Right ventricle myocardium inferior (tissue), 1 donor: Measurements from ENCODE around the gene SPOCD1. TPM values are rescaled to one million over a fixed set of nuclear protein-coding genes. Genes with fewer than 3 reads are reported as not detected.

ENCODE experiments used
- ATAC-seq: fragments of 200-7000 bp; cut with Tn5 transposase; one replicate; pipeline ENCODE4 v1.9.1; 2020; ENCODE audit warnings: mild to moderate bottlenecking, moderate library complexity
- DNase-seq: peaks from one replicate; pipeline ENCODE4 v3.0.0; 2021; ENCODE audit errors: missing footprints
- intact Hi-C: fragments of 100-400 bp; cut with DNase I; formaldehyde crosslinking; loops from one replicate; pipeline ENCODE4 v1.11.0; 2022
- total RNA-seq: library from RNA; stranded (reverse); fragmentation: NEBNext Ultra II Directional; extraction: Animal tissue kit (Norgen Biotek cat#: 25700); gene quantifications from one replicate; pipeline ENCODE4 v1.2.1, GENCODE V29; 2021
- donor health status: DM: no; HTN: yes; CAD: no; lungs with severe emphysema.

SPOCD1 gene
- total RNA-seq, 1 donor from 2014 or later, result not detected

DNA sequence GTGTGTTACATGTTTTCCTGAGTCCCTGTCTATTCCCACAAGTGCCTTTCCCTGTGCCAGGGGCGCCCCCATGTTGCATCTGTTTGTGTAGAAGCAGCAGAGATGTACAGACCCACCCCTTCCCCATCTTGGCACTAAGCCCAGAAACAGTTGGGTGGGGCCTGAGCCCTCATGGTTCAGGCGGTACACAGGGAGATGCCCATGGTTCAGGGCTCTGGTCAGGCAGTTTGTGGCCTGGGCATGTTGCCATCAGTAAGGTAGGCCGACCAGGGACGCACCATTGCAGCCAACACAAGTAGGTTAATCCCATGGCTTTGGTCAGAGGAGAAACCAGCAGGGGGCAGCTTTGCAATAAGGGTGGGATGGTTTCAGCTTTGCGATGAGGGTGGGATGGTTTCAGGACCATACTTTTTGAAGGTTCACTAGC, 50.8 kb downstream of the SPOCD1 start:
- DNase-seq (no peak), ATAC-seq (no peak)
- intact Hi-C loops, result no loop called here

DNA sequence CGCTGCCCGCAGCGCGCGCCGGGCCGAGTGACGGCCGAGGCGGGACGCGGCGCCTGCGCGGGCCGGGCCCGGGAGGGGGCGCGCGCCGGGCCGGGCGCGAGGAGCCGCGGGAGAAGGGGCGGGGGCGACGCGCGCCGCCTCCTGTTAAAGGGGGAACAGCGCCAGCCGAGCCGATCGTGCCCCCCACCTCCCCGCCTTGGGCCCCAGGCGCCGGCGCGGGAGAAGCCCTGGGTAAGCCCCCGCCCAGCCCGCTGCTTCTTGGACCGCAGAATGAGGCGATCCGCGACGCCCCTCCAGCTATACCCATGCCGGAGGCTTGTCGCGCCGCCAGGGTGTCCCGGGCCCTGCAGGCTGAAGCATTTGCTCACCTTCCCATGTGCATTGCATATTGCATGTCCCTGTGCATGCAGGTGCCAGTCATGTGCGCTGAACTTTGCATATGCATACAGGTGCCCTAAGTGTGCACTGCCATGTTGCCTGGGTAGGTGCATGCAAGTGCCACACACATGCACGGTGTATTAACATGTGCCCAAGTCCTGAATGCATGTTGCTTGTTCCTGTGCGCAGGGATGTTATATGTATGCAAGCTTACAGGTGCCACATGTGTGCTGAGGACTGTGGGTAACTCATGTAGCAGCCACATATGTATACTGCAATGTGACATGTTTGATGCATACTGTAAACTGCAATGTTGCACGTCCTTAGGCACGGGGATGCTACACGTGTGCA, 51.3 kb downstream of the SPOCD1 start, which contains the start of gene ADGRB2:
TSS of gene ADGRB2 (minus strand) at position 29 of the 729 bp plus-strand sequence. CDS start 7,119 bp downstream, outside the sequence.
- intact Hi-C loops, result loop anchor here (5.0 kb wide), 1 partner anchor 92 kb away; no protein-coding TSS in a partner anchor
- no peak for ATAC-seq

DNA sequence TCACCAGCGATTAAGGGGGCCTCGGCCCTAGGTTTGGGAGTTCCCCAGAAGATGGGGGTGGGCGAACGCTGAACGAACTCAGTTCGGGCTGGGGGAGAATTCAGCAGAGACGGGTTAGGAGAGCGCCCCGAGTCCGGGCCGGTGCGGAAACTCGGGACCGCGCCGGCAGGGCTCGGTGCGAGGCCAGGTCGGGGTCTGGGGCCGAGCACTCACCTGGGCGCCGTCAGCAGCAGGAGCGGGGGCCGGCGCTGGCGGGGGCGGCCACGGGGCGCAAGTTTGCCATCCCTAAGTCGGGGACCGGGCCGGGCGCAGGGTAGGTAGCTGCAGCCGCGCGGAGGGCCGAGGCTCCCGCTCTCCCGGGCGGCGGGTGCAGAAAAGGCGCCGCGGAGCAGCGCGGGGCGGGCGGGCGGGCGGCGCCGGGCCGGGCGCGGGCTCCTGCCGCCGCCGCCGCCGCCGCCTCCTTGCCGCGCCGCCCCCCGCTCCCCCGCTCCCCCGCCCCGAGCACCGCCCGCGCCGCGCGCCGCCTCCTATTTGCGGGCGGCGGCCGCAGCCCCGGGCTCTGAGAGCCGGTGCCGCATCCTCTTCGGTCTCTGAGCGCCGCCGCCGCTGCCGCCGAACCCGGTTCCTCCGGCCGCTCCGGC, 52.0 kb downstream of the SPOCD1 start:
- DNase-seq (no peak), ATAC-seq (no peak)
- intact Hi-C loops, result loop anchor here (2.0 to 5.0 kb wide), 2 partner anchors 25 to 91 kb away; no protein-coding TSS in a partner anchor

More for the DNA sequence above, 51.3 kb downstream of the SPOCD1 start, which contains the start of gene ADGRB2:
- no peak for DNase-seq

DNA sequence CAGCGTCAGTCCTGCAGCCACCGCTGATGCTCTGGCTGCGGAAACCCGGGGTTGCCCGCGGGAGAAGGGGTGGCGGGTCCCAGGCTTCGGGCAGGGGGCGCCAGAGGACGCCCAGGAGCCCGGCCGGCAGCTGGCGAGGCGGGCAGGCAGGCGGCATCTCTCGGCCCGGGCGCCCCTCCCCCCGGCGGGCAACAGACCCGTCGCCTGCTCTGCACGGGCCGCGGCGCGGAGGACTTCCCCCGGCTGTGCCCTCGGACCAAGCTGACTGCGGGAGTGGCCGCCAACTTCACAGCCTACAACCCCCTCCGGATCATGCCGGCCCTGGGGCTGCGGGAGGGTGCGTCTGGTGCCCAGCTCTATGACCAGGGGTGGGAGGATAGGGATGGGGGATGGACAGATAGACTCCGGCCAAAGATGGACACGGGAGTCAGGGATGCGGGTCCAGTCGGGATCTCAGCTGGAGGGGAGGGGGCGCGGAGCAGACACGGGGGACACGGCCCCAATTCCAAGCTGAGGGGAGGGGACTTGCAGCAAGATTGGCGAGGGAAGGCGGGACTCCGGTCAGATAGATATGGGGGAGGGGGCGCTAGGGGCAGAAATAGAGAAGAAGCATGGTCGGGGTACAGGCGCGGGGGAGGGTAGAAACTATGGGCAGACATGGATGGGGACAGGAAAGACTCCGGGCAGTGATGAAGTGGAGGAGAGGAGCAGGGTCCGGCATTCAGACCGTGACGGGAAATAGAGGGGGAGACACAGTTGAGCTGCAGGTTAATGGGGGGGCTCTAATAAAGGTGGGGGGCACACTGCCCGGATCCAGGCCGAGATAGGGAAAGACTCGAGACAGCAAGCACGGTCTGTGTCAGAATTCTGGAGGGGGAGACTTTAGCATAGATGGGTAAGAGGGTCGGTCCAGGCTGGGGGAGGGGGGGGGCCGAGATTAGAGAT, 52.8 kb downstream of the SPOCD1 start:
- DNase-seq (peak; percentile 84), ATAC-seq (peak; percentile 47)
- intact Hi-C loops, result loop anchor here (2.0 to 5.0 kb wide), 2 partner anchors 26 to 91 kb away; no protein-coding TSS in a partner anchor

DNA sequence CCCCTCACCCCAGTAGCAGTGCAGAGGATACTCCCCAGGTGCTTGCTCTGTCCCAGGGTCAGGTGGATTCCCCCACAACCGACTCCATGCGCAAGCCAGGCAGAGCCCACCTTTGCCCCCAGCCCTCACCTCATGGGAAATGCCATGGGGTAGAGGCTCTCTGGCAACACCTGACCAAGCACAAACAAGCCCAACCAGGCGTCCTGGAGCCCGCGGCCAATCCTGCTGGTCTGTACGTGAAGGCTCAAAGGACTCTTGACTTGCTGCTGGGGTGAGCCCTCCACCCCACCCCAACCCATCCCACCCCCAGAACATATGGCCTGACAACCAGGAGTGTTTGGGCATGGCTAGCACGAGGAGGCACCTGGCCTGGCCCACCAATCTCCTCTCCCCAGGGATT, 53.5 kb downstream of the SPOCD1 start:
- ATAC-seq, result no peak
- intact Hi-C loops, result loop anchor here (2.0 to 5.0 kb wide), 2 partner anchors 26 to 90 kb away; no protein-coding TSS in a partner anchor
- no peak for DNase-seq

DNA sequence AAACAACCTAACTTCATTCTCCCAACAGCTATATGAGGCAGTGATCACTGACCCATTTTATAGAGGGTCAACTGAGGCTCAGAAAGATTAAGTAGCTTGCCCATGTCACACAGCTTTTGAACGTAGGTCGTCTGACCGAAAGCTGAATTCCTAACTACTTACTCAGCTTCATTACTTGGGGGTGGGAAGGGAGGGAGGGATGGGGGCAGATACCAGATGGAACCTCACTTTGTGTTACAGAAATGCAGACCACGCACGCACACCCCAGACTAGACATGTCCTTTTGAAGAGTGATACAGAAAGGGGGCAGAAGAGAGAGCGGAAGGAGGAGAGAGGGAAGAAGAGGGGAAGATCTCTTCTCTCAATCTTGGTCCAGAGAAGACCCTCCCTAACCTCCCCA, 53.9 kb downstream of the SPOCD1 start:
- DNase-seq, result no peak
- intact Hi-C loops, result loop anchor here (2.0 to 5.0 kb wide), 2 partner anchors 27 to 90 kb away; no protein-coding TSS in a partner anchor
- no peak for ATAC-seq

DNA sequence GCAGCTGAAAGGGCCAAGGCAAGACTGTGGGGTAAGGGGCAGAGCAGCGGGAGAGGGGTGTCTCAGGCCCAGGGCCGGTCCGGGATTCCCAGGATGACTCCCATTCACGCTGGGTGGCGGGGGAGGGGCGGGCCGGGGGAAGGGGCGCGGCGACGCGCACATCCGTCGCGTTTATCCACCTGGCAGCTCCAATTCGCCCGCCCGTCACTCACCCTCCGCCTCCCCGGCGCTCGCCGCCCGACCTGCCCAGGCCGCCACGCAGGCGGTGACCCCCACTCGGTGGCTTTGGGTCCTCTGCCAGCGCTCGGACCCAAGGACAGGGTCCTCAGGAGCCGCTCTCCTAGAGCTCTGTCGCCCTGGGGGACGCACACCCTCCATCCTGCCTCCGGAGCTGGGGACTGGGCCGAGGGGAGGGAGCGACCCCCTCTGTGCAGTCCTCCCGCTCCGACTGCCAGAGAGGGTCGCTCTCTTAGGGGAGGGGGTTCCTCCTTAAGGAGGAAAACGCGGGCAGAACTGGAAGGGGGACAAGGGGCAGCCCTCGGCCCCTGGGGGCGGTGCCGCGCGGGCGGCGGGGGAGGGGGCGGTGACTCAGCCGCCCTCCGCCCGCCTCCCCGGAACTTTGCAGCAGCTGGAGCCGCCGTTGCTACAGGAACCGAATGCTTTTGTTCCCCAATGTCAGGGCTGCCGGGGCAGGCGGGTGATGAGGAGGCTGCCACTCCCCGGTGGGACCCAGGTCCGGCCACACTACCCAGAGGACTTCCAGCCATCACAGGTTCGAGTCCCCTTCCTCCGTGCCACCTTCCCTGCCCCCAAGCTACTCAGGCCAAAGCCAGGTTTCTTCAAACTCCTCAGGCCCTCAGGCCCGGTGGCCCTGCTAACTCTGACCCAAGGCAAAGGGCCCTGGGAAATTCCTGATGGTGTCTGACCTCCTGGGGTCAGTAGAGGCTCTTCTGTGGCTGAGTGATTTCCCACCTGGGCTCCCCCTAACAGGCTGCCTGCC, 55.1 kb downstream of the SPOCD1 start:
- intact Hi-C loops, result loop anchor here (5.0 kb wide), 1 partner anchor 88 kb away; no protein-coding TSS in a partner anchor
- DNase-seq (peak; percentile 77), ATAC-seq (peak; percentile 52)

DNA sequence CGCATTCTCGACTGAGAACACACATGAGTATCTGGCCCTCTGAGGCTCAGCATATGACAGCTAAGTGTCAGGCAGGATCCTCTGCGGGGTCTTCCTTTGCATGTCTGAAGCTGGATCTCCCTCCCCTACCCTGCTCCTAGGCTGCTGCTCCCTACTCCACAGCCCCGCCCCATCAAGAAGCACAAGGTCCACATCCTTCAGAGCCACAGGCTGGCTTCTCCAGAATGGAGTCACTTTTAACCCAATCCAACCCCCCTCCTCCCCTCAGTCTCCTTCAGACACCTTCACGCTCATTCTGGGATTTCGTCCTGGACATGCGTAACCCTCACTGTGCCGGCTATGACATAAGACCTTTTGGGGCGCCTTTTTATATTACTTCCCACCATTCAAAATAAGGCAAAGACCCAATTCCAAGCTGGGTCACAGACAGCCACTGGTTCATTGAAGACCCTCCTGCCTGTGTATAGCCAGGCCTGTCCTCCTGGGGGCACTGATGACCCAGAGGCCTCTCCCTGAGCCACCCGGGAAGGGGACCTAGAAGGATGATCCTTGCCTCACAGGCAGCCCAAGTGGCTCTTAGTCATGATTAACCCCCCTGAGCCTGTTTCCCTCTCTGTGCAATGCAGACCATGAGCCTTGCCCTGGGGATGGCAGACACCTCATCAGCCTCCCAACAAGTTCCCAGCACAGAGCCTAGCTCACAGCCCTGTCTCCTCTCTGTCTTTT, 56.4 kb downstream of the SPOCD1 start:
- DNase-seq, result peak; percentile 16
- intact Hi-C loops, result loop anchor here (5.0 kb wide), 1 partner anchor 87 kb away; no protein-coding TSS in a partner anchor
- ATAC-seq, result no peak

DNA sequence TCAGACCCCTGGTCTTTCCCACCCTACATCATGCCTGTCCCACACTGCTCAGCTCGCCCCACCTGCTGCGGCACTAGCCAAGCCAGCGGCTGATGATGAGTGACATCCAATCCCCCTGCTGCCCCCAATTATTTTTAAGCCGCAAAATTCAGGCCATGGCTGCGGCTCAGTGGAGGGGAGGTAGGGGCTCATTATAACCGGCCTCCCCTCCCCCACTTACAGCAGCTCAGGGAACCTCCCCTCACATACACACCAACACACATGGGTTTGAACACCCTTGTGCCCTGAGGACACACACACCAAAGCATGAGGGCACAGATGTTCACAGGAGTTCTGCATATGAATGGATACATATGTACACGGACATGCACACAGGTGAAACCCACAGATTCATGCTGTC, 57.0 kb downstream of the SPOCD1 start:
- intact Hi-C loops, result no loop called here
- peak; percentile 33 for DNase-seq
- no peak for ATAC-seq

DNA sequence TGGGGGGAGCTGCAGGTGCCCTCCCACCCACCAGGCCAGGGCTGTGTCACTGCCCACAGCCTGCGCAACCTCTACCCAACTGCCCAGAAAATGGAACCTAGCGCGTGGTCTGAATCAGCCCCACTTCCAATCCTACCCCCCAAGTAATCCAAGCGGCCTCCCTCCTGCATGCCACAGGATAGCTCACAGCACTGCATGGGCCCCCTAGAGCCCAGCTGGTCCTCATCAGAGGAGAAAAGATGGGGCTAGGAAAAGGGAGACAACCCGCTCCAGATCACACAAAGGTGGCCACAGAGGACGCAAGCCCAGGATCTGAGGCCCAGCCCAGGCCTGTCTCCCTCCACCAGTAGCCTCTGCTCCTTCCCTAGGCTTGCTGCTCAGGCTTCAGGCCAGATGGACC, 57.8 kb downstream of the SPOCD1 start:
- intact Hi-C loops, result no loop called here
- no peak for ATAC-seq
- peak; percentile 1 for DNase-seq

DNA sequence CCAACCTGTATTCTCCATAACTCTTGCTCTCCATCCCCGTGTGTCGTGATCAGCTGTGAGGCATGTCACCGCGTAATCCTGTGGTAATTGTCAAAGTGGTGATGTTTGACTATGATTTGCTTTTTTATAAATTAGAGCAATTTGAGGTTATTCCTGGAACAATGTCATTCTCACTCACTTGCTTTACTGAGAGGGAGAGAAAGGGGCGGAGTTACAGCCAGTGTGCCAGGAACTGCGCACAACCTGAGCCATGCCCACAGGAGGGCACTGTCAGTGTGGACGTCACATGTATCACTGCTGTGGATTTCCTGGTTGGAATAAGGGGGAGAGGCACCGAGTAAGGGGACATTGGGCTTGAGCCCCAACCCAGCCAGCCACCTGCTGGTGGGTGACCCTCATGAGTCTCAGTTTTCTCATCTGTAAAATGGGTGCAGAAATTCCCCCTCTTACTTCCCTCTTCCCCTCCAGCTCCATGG, 58.6 kb downstream of the SPOCD1 start:
- ATAC-seq (no peak), DNase-seq (peak; percentile 25)
- intact Hi-C loops, result no loop called here

DNA sequence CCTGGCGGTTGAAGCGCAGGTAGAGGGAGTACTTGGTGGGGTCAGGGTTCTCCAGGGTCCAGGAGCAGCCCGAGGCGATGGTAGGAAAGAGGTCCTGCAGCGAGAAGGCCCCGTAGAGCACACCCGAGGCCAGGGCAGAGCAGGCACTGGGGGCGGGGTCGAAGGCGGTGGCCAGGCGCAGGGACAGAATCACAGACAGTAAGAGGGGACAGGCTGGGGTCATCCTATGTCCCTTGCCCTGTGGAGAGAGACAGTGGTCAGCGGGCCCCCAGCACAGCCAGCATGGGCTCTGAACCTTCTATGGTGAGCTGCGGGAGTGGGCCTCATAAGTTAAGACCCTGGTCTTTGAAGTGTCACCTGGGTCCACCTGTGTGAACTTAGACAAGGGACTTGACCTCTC, 59.2 kb downstream of the SPOCD1 start:
- ATAC-seq (no peak), DNase-seq (peak; percentile 40)
- intact Hi-C loops, result no loop called here

DNA sequence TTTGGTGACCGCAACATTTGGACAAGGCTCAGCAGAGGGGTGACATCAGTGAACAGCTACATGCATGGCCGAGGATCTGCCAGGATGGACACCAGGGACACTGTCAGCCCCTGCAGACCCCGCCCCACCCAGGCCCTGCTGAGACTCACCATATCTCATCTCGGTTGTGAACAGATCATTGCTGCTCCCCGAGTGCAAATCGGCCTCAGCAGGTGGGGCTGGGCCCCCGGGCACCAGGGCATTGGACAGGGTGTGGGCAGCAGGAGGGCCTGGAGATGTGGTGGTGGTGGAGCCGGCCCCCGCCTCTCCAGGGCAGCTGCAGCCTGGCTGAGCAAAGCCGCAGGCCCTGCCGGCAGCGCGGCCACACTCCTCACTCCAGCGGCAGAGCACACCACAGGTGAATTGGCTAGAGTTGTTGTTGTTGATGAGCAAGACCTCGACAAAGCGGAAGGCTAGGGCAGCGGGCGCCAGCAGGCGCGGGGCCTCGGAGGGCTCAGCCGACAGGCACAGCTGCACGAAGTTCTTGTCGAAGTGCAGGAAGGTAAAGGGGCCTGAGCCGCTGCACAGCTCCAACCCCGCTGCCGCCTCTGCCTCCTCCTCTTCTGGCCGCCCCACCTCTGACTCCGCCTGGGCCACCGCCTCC, 59.9 kb downstream of the SPOCD1 start:
- intact Hi-C loops, result no loop called here
- peak; percentile 52 for DNase-seq
- no peak for ATAC-seq

DNA sequence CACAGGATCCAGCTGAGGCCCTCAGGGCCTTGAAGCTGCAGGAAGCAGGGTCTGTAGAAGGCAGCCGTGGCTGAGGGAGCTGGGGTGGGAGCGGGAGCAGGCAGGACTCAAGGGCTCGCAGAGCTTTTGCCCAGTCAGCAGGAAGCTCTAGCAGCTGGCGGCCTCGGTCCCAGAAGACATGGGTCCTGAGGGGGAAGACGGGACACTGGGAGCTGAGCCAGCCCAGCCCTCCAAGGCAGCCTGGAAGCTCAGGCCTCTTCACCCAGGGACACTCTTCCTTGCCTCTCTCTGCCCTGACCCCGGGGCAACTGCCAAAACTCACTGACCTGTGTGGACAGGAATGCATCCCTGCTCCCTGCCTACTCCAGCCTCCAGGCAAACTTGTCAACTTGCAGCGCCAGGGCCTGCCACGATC, 60.6 kb downstream of the SPOCD1 start:
- ATAC-seq (peak; percentile 12), DNase-seq (peak; percentile 78)
- intact Hi-C loops, result no loop called here

DNA sequence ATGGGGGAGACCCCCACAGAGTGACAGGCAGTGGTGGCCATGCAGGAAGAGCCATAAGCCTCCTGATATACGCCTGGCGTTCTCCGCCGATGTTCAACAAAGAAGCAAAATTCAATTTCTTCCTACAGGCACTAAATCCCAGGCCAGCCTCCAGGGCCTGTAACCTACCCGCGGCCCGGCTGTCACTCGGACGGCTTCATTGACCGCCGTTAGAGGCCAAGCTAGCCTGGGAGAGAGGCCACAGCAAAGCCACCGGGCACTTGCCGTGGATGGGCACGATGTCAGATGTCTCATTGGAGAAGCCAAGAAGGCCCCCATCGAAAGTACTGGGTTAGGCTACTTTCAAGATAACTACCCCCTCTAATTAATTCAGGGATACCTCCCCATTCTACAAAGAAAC, 61.4 kb downstream of the SPOCD1 start:
- intact Hi-C loops, result no loop called here
- DNase-seq (no peak), ATAC-seq (no peak)

DNA sequence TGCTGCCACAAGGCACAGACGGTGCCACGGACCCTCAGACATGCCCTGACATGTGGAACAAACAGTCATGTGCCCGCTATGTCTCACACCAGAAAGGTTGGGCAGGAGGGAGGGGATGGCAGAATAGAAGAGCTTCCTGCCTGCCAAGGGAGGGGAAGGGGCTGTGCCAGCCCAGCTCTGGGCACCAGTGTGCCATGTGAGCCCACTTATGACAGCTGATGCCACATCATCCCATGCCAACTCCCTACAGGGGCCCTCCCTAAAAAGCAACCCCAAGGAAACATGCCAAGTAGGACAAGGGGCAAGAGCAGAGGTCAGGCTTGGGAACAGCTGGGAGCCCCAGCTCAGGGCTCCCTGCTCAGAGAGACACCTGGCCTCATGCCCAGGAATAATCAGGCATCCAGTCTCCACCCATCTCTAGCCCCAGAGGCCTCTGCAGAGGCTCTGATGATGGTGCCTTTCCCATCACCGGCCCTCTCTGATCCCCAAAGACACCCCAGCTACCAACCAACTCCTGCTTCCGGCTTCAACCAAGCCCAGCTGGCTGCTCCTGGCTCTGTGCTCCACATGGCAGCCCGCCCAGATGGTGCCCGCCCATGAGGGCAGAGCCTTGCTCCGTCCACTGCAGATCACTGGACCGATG, 62.0 kb downstream of the SPOCD1 start:
- ATAC-seq, result peak; percentile 73
- intact Hi-C loops, result loop anchor here (2.0 kb wide), 1 partner anchor 39 kb away; no protein-coding TSS in a partner anchor
- DNase-seq, result peak; percentile 70
